G401 (cell line): ENCODE results near the gene DCDC2C. TPM values are rescaled to one million over a fixed set of nuclear protein-coding genes. Genes with fewer than 3 reads are reported as not detected.

Experiments
- DNase-seq: peaks from one replicate; pipeline ENCODE4 v3.0.0-alpha.2; 2015; ENCODE audit warnings: low spot score
- in situ Hi-C: cut with HindIII; loops from 2 replicates; pipeline ENCODE4 v1.10.0; 2016; ENCODE audit warnings: low sequenced_read_pairs, mixed read lengths
- total RNA-seq: library from RNA; depleted of rRNA; stranded (reverse); fragments of >200 nt; shearing (Covaris generic); gene quantifications from 2 replicates; pipeline ENCODE4 v1.2.3, GENCODE V29; 2014

Gene DCDC2C
- total RNA-seq, 1 experiment from 2014 or later, result not detected

- in situ Hi-C loops, result no loop called here
Measured at GRCh38 chr2:3705782-3706181, 2.4 kb downstream of the DCDC2C start.

GRCh38 chr2:3706892-3707291 is 3.5 kb downstream of the DCDC2C start:
- in situ Hi-C loops, result no loop called here

More at GRCh38 chr2:3705782-3706181, 2.4 kb downstream of the DCDC2C start:
- no peak for DNase-seq

GRCh38 chr2:3708576-3708975 is 5.2 kb downstream of the DCDC2C start:
- DNase-seq, result no peak
- in situ Hi-C loops, result no loop called here

More at GRCh38 chr2:3706892-3707291, 3.5 kb downstream of the DCDC2C start:
- no peak for DNase-seq

GRCh38 chr2:3709225-3709624 is 5.8 kb downstream of the DCDC2C start:
- in situ Hi-C loops, result no loop called here
- DNase-seq, result no peak

GRCh38 chr2:3712424-3712823 is 9.0 kb downstream of the DCDC2C start:
- DNase-seq, result no peak
- in situ Hi-C loops, result no loop called here

- no peak for DNase-seq
- in situ Hi-C loops, result no loop called here
Measured at GRCh38 chr2:3712831-3713503, 9.6 kb downstream of the DCDC2C start.

- DNase-seq, result no peak
- in situ Hi-C loops, result no loop called here
Measured at GRCh38 chr2:3718679-3719078, 15.3 kb downstream of the DCDC2C start.

GRCh38 chr2:3725002-3725401 is 21.6 kb downstream of the DCDC2C start:
- in situ Hi-C loops, result no loop called here
- DNase-seq, result no peak

- no peak for DNase-seq
- in situ Hi-C loops, result no loop called here
Measured at GRCh38 chr2:3725458-3726250, 22.3 kb downstream of the DCDC2C start.

GRCh38 chr2:3726511-3726910 is 23.1 kb downstream of the DCDC2C start:
- in situ Hi-C loops, result no loop called here
- DNase-seq, result no peak

- in situ Hi-C loops, result no loop called here
Measured at GRCh38 chr2:3727397-3728045, 24.1 kb downstream of the DCDC2C start.

GRCh38 chr2:3728104-3729054 is 25.0 kb downstream of the DCDC2C start:
- DNase-seq, result peak; percentile 36
- in situ Hi-C loops, result no loop called here

More at GRCh38 chr2:3727397-3728045, 24.1 kb downstream of the DCDC2C start:
- no peak for DNase-seq

- in situ Hi-C loops, result no loop called here
- no peak for DNase-seq
Measured at GRCh38 chr2:3729055-3729448, 25.7 kb downstream of the DCDC2C start.

GRCh38 chr2:3729786-3730185 is 26.4 kb downstream of the DCDC2C start:
- no peak for DNase-seq
- in situ Hi-C loops, result no loop called here

GRCh38 chr2:3730646-3731045 is 27.3 kb downstream of the DCDC2C start:
- in situ Hi-C loops, result no loop called here
- DNase-seq, result no peak

GRCh38 chr2:3731829-3732228 is 28.5 kb downstream of the DCDC2C start:
- no peak for DNase-seq
- in situ Hi-C loops, result no loop called here

- in situ Hi-C loops, result no loop called here
- no peak for DNase-seq
Measured at GRCh38 chr2:3736112-3736511, 32.7 kb downstream of the DCDC2C start.

GRCh38 chr2:3737128-3737527 is 33.8 kb downstream of the DCDC2C start:
- in situ Hi-C loops, result no loop called here

GRCh38 chr2:3738454-3738853 is 35.1 kb downstream of the DCDC2C start:
- in situ Hi-C loops, result no loop called here
- DNase-seq, result no peak

More at GRCh38 chr2:3737128-3737527, 33.8 kb downstream of the DCDC2C start:
- DNase-seq, result no peak
